ENCODE measurements around the gene MPHOSPH10.
"Not testable (repeated sequence)": the region's sequence is repeated elsewhere in the genome, so short reads cannot be mapped to it uniquely, and the experiment has no call there.

MPHOSPH10 gene

GRCh38 chr2:71103809-71104208 is 26.6 kb upstream of the MPHOSPH10 start:
- TF ChIP-seq ZNF274 (IDR thresholded peaks at IDR 0.05; ENCODE audit: low read depth, low read length): no peak
- H3K4me3 ChIP-seq (ENCODE audit: low read length): no peak overlapping the region

GRCh38 chr2:71106463-71106862 is 24.0 kb upstream of the MPHOSPH10 start:
- not testable (repeated sequence) for H3K4me3 ChIP-seq (ENCODE audit: low read length)

DNA sequence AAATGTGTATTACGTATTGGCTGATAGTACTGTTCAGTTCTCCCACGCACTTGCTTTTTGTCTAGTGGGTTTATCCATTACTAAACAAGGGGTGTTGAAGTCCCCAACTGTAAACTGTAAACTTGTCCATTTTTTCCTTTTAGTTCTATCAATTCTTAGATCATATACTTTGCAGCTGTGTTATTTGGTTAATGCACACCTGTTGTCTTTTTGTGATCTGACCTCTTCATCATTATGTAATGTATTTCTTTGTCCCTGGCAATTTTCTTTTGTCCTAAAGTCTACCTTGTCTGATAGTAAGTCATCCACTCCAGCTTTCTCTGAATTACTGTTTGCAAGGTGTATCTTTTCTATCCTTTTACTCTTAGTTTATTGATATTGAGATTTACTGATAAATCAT is 22.3 kb upstream of the MPHOSPH10 start:
- no peak for TF ChIP-seq ZNF274 (IDR thresholded peaks at IDR 0.05; ENCODE audit: low read depth, low read length)
- H3K4me3 ChIP-seq (ENCODE audit: low read length): no peak overlapping the region

GRCh38 chr2:71113843-71114242 is 16.6 kb upstream of the MPHOSPH10 start:
- no peak overlapping the region for H3K4me3 ChIP-seq (ENCODE audit: low read length)
- no peak for TF ChIP-seq ZNF274 (IDR thresholded peaks at IDR 0.05; ENCODE audit: low read depth, low read length)

GRCh38 chr2:71117063-71117462 is 13.4 kb upstream of the MPHOSPH10 start:
- no peak overlapping the region for H3K4me3 ChIP-seq (ENCODE audit: low read length)
- no peak for TF ChIP-seq ZNF274 (IDR thresholded peaks at IDR 0.05; ENCODE audit: low read depth, low read length)

DNA sequence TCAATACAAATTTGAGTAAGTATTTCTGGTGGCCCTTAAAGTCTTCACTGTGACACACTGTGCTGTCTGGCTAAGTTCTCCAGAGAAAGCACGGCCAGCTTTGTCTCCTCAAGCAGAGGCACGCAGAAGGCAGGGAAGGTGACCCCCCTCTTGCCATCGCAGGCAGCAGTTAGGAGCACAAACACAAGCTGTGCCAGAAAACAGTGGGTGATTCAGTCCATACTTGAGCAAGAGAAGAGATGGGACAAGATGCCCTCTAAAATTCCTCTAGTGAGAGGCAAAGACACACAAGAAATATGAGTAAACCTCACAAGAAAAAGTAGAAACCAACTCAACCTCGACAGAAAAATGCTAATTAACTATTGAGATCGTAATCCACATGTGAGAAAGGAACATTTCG is 10.2 kb upstream of the MPHOSPH10 start:
- H3K4me3 ChIP-seq (ENCODE audit: low read length): no peak overlapping the region
- no peak for TF ChIP-seq ZNF274 (IDR thresholded peaks at IDR 0.05; ENCODE audit: low read depth, low read length)

- H3K4me3 ChIP-seq (ENCODE audit: low read length): no peak overlapping the region
- TF ChIP-seq ZNF274 (IDR thresholded peaks at IDR 0.05; ENCODE audit: low read depth, low read length): no peak
These were observed 9.0 kb upstream of the MPHOSPH10 start for GRCh38 chr2:71121479-71121878.

DNA sequence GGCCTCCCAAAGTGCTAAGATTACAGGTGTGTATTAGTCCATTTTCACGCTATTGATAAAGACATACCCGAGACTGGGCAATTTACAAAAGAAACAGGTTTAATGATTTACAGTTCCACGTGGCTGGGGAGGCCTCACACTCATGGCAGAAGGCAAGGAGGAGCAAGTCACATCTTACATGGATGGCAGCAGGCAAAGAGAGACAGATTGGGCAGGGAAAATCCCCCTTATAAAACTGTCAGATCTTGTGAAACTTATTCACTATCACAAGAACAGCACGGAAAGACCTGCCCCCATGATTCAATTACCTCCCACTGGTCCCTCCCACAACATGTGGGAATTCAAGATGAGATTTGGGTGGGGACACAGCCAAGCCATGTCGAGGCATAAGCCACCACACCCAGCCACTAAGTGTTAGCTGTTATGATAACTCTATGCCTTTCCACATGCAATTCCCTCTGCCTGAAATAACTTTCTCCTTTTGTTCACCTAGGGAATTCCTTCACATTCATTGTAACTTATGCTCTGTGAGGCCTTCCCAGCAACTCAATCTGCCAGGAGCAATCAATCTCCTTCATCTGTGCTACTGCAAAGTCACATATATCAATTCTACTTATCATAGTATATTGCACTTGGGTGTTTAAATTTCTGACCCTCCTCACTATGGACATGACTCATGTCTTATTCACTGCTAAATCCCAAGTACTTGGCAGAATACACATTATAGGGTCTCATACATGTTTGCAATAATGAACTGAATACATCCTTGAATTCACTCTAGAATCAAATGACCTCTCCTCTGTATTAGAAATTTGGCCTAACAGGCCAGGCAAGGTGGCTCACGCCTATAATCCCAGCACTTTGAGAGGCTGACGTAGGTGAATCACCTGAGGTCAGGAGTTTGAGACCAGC is 7.8 kb upstream of the MPHOSPH10 start:
- no peak for TF ChIP-seq ZNF274 (IDR thresholded peaks at IDR 0.05; ENCODE audit: low read depth, low read length)
- no peak overlapping the region for H3K4me3 ChIP-seq (ENCODE audit: low read length)

DNA sequence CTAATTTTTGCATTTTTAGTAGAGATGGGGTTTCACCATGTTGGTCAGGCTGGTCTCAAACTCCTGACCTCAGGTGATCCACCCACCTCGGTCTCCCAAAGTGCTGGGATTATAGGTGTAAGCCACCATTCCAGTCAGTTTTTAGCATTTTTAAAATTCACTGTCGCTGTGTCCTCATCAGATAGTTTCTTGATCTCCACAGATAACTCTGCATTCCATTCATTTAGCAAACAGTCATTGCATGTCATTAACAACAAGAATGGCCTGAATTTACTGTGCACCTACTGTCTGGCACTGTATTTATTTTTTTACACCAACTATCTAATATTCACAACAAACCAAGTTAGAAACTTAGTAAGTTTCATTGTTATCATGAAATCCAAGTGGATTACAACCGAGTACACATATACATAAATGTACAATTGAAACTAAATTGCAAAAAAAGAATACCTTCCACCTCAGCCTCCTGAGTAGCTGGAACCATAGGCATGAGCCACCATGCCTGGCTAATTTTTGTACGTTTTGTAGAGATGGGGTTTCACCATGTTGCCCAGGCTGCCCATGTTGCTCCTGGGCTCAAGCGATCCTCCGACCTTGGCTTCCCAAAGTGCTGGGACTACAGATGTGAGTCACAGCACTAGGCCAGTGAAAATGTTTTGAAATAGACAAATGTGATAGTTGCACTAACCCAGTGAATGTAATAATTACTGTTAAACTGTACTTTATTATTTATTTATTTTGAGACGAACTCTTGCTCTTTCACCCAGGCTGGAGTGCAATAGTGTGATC is 4.7 kb upstream of the MPHOSPH10 start:
- no peak for TF ChIP-seq ZNF274 (IDR thresholded peaks at IDR 0.05; ENCODE audit: low read depth, low read length)
- no peak overlapping the region for H3K4me3 ChIP-seq (ENCODE audit: low read length)

GRCh38 chr2:71126957-71127356 is 3.5 kb upstream of the MPHOSPH10 start:
- TF ChIP-seq ZNF274 (IDR thresholded peaks at IDR 0.05; ENCODE audit: low read depth, low read length): no peak
- no peak overlapping the region for H3K4me3 ChIP-seq (ENCODE audit: low read length)

DNA sequence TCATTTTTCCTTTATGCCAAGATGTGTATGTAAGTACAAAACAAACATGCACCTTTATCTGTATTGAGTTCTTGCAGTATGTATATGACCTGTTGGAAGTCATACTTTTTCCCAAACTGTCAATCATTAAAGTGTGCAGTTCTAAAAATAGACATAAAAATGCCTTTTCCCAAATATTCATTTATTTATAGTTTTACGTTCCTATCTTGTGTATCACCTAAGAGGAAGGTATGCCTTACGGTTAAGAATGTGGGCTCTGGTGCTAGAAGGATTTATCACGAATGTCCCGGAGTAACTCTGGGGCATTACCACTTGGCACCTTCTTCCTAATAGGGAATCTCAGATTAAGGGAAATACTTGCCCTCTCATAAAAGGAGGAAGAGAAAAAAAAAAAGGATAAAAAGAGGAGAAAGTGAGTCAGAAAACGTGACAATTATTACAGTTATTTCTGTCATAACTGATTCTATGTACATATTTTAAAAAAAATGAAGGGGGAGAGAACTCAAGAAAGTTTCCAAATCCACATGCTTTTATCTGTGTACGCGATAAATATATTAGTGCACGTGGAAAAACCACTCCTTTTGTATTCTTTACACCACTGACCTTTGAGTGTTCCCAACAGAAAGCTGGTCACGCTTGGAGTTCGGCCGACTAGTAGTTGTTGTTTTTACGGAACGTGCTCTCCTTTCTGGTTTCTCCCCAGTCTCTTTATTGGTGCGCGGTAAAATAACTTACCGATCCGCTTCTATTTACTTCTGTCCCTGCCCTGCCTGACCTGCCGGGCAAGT is 1.1 kb upstream of the MPHOSPH10 start:
- H3K4me3 ChIP-seq (ENCODE audit: low read length): peak overlapping the region; percentile 93
- no peak for TF ChIP-seq ZNF274 (IDR thresholded peaks at IDR 0.05; ENCODE audit: low read depth, low read length)

GRCh38 chr2:71129902-71130151 is 607 bp upstream of the MPHOSPH10 start:
- H3K4me3 ChIP-seq (ENCODE audit: low read length): peak overlapping the region; percentile 93
- no peak for TF ChIP-seq ZNF274 (IDR thresholded peaks at IDR 0.05; ENCODE audit: low read depth, low read length)

GRCh38 chr2:71130905-71131244 is 441 bp downstream of the MPHOSPH10 start:
- TF ChIP-seq ZNF274 (IDR thresholded peaks at IDR 0.05; ENCODE audit: low read depth, low read length): no peak
- H3K4me3 ChIP-seq (ENCODE audit: low read length): peak overlapping the region; percentile 93

DNA sequence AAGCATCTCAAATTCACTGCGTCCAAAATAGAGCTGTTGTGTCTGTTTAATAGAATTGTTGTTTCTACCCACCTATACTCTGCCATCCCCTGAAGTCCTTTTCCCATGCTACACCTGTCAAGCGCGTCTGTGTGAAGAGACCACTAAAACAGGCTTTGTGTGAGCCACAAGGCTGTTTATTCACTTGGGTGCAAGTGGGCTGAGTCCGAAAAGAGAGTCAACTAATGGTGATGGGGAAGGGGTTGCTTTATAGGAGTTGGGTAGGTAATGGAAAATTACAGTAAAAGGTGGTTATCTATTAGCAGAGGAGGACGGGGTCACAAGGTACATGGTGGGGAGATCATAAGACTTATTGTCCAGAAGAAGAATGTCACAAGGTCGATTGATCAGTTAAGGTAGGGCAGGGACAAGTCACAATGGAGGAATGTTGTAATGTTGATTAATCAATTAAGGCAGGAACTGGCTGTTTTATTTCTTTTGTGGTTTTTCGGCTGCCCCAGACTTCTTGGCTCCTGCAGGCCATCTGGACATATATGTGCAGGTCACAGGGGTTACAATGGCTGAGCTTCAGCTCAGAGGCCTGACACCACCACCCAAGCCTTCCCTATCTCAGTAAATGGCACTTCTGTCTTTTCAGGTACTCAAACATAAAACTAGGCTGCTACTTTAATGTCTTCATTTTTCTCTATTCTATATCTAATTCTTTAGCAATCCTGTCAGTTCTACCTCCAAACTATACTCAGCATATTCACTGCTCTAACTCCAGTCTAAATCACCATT is 1.1 kb downstream of the MPHOSPH10 start:
- peak overlapping the region; percentile 93 for H3K4me3 ChIP-seq (ENCODE audit: low read length)

Data from GM08714 (cell line).